ENCODE results near the gene KCNQ5. TPM values are rescaled to one million over a fixed set of nuclear protein-coding genes. Genes with fewer than 3 reads are reported as not detected.

The KCNQ5 gene
- total RNA-seq, 1 donor from 2014 or later: 0.08 TPM

GRCh38 chr6:72819609-72820008 lies 197.7 kb downstream of the KCNQ5 start:
- Mint-ChIP-seq H3K4me1 (ENCODE audit: unreplicated experiment) (peaks cover 4% of the 10 kb centered on the region), H3K27me3 (ENCODE audit: unreplicated experiment) (no peaks in the 10 kb centered on the region), H3K27ac (ENCODE audit: unreplicated experiment) (no peak overlapping the region), H3K9me3 (ENCODE audit: unreplicated experiment) (no peaks in the 10 kb centered on the region), H3K36me3 (ENCODE audit: low read depth, unreplicated experiment) (no peaks in the 10 kb centered on the region), H3K4me3 (ENCODE audit: unreplicated experiment) (no peak overlapping the region)
- DNase-seq (ENCODE audit: low spot score): no peak
- TF ChIP-seq, protein P1, sequence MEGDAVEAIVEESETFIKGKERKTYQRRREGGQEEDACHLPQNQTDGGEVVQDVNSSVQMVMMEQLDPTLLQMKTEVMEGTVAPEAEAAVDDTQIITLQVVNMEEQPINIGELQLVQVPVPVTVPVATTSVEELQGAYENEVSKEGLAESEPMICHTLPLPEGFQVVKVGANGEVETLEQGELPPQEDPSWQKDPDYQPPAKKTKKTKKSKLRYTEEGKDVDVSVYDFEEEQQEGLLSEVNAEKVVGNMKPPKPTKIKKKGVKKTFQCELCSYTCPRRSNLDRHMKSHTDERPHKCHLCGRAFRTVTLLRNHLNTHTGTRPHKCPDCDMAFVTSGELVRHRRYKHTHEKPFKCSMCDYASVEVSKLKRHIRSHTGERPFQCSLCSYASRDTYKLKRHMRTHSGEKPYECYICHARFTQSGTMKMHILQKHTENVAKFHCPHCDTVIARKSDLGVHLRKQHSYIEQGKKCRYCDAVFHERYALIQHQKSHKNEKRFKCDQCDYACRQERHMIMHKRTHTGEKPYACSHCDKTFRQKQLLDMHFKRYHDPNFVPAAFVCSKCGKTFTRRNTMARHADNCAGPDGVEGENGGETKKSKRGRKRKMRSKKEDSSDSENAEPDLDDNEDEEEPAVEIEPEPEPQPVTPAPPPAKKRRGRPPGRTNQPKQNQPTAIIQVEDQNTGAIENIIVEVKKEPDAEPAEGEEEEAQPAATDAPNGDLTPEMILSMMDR (IDR thresholded peaks at IDR 0.05; ENCODE audit: unreplicated experiment): no peak

GRCh38 chr6:72820153-72820552 lies 198.3 kb downstream of the KCNQ5 start:
- TF ChIP-seq, protein P1 (IDR thresholded peaks at IDR 0.05; ENCODE audit: unreplicated experiment): no peak
- no peaks in the 10 kb centered on the region for H3K9me3 Mint-ChIP-seq (ENCODE audit: unreplicated experiment)
- no peaks in the 10 kb centered on the region for H3K27me3 Mint-ChIP-seq (ENCODE audit: unreplicated experiment)
- no peak overlapping the region for H3K4me3 Mint-ChIP-seq (ENCODE audit: unreplicated experiment)
- peaks cover 4% of the 10 kb centered on the region for H3K4me1 Mint-ChIP-seq (ENCODE audit: unreplicated experiment)
- no peaks in the 10 kb centered on the region for H3K36me3 Mint-ChIP-seq (ENCODE audit: low read depth, unreplicated experiment)
- no peak for DNase-seq (ENCODE audit: low spot score)
- no peak overlapping the region for H3K27ac Mint-ChIP-seq (ENCODE audit: unreplicated experiment)

- TF ChIP-seq, protein P1 (IDR thresholded peaks at IDR 0.05; ENCODE audit: unreplicated experiment): no peak
- Mint-ChIP-seq H3K4me3 (ENCODE audit: unreplicated experiment) (no peak overlapping the region), H3K4me1 (ENCODE audit: unreplicated experiment) (peaks cover 4% of the 10 kb centered on the region), H3K36me3 (ENCODE audit: low read depth, unreplicated experiment) (no peaks in the 10 kb centered on the region), H3K27me3 (ENCODE audit: unreplicated experiment) (no peaks in the 10 kb centered on the region), H3K27ac (ENCODE audit: unreplicated experiment) (no peak overlapping the region), H3K9me3 (ENCODE audit: unreplicated experiment) (no peaks in the 10 kb centered on the region)
- no peak for DNase-seq (ENCODE audit: low spot score)
Observed at GRCh38 chr6:72820906-72821305, 199.0 kb downstream of the KCNQ5 start.

DNA sequence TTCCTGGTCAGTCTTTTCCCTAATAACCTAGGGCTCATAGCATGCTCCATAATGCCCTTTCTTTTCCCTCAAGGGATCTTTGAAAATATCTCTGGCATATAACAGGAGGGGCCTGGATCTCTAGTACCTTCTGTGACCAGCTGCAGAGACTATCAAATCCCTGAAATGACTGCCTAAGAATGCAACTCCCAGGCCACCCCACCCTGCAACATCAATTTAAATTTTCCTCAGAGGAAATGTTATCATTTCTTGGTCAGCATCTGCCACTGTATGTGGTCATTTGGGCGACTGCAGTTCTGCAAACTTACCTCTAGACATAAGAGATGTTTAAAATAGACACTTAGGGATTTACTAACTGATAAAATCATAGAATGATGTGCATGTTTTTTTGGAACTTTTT lies 200.2 kb downstream of the KCNQ5 start:
- Mint-ChIP-seq H3K4me1 (ENCODE audit: unreplicated experiment) (peaks cover 4% of the 10 kb centered on the region), H3K36me3 (ENCODE audit: low read depth, unreplicated experiment) (no peaks in the 10 kb centered on the region)
- DNase-seq (ENCODE audit: low spot score): no peak

DNA sequence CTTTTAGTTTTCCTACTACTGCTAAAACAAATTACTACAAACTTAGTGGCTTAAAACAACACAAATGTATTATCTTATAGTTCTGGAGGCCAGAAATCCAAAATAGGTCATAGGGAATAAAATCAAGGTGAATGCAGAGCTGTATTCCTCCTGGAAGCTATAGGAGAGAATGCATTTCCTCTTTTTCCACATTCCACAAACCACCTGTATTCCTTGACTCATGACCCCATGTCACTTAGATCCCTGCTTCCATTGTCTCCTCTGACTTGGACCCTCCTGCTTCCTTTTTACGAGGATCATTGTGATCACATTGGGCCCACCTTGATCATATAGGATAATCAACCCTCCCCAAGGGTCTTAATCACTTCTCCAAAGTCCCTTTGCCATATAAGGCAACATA lies 200.8 kb downstream of the KCNQ5 start:
- Mint-ChIP-seq H3K4me1 (ENCODE audit: unreplicated experiment) (peaks cover 4% of the 10 kb centered on the region), H3K27ac (ENCODE audit: unreplicated experiment) (no peak overlapping the region), H3K27me3 (ENCODE audit: unreplicated experiment) (no peaks in the 10 kb centered on the region), H3K4me3 (ENCODE audit: unreplicated experiment) (no peak overlapping the region), H3K9me3 (ENCODE audit: unreplicated experiment) (no peaks in the 10 kb centered on the region), H3K36me3 (ENCODE audit: low read depth, unreplicated experiment) (no peaks in the 10 kb centered on the region)
- TF ChIP-seq, protein P1 (IDR thresholded peaks at IDR 0.05; ENCODE audit: unreplicated experiment): no peak
- DNase-seq (ENCODE audit: low spot score): no peak

More for the DNA sequence above, 200.2 kb downstream of the KCNQ5 start:
- H3K27ac Mint-ChIP-seq (ENCODE audit: unreplicated experiment): no peak overlapping the region
- TF ChIP-seq, protein P1 (IDR thresholded peaks at IDR 0.05; ENCODE audit: unreplicated experiment): no peak
- H3K27me3 Mint-ChIP-seq (ENCODE audit: unreplicated experiment): no peaks in the 10 kb centered on the region
- no peak overlapping the region for H3K4me3 Mint-ChIP-seq (ENCODE audit: unreplicated experiment)
- no peaks in the 10 kb centered on the region for H3K9me3 Mint-ChIP-seq (ENCODE audit: unreplicated experiment)

Measured in endothelial cell (in vitro differentiated cells).